NT2/D1 (cell line): ENCODE measurements around the gene RNF223.

Source experiments
- SUZ12 ChIP-seq: IDR thresholded peaks from 2 replicates; pipeline ENCODE4 v1.6.1; 2011; ENCODE audit not compliant: insufficient read length, insufficient read depth; ENCODE audit errors: extremely low read depth
- YY1 ChIP-seq: IDR thresholded peaks from 2 replicates; pipeline ENCODE4 v1.6.1; 2011; ENCODE audit not compliant: insufficient read length, insufficient read depth
- ZNF274 ChIP-seq: IDR thresholded peaks from 2 replicates; pipeline ENCODE4 v1.6.1; 2011; ENCODE audit warnings: mild to moderate bottlenecking, low read depth, low read length

DNA sequence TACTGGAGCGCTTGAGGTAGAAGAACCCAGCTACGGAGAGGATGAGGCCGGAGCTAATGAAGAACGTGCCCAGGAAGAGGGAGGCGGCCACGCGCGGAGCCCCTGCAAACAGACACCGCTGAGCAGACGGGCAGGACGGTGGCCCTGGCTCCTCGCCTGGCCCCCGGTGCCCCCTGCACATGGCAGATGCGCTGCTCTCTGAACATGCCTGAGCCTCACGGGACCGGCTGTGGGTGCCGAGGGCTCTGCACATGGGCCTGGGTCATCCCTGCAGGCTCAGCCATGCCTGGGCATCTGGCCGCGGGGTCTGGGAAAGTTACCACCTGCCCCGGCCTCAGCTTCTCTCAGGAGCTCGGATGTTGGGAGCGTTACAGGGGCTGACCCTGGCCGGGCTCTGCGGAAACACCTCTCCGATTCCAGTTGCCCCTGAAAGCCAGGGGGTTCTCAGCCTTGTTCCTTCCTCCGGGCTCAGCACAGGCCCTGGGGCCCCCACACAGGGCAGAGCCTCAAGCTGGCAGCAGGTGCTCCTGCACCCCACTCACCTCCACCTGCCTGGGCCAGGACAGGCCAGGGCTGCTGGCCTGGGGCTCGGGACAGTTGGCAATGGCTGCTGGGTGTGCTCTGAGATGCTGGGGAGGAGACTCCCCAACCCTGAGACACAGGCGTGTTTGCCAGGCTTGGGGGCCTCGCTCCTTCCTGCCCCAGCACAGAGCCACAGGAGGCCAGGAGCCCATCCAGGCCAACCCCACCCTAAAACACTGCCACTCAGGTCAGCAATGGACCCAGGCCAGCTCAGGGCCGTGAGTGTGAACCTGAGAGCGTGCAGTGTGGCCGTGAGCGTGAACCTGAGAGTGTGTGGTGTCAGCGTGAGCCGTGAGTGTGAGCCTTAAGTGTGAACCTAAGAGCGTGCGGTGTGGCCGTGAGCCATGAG lies 12.1 kb upstream of the RNF223 start:
- TF ChIP-seq ZNF274 (no peak), YY1 (no peak), SUZ12 (no peak)
